Measurements from ENCODE around the gene CXCL11.
"Not testable (repeated sequence)": the region's sequence is repeated elsewhere in the genome, so short reads cannot be mapped to it uniquely, and the experiment has no call there.

The CXCL11 gene

GRCh38 chr4:76035799-76036380, at the start of gene CXCL11:
CXCL11 (minus strand) TSS chr4:76036070; CDS start chr4:76035987, 83 bp downstream.
- peak; percentile 24 for DNase-seq (ENCODE audit: low spot score)

DNA sequence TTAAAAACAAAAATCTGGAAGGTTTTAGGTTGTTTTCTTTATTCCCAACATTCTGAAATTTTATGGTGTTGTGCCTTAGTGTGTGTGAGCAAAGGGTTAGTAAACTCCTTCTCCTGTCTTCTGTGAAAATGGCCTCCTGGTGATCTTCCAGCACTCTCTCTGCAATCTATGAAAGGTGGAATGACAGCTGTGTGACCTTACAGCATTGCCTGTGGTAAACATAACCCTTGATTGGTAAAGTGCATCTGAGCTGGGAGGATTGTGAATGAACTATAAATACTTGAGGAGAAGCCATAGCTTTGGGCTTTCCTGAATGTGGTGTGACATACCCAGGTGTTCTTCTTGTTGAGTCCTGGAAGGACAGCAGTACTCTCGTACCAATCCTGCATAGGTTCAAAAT, 48.7 kb upstream of the CXCL11 start:
- no peak for DNase-seq (ENCODE audit: low spot score)

GRCh38 chr4:76083386-76083988, 47.6 kb upstream of the CXCL11 start:
- DNase-seq (ENCODE audit: low spot score) = no peak

DNA sequence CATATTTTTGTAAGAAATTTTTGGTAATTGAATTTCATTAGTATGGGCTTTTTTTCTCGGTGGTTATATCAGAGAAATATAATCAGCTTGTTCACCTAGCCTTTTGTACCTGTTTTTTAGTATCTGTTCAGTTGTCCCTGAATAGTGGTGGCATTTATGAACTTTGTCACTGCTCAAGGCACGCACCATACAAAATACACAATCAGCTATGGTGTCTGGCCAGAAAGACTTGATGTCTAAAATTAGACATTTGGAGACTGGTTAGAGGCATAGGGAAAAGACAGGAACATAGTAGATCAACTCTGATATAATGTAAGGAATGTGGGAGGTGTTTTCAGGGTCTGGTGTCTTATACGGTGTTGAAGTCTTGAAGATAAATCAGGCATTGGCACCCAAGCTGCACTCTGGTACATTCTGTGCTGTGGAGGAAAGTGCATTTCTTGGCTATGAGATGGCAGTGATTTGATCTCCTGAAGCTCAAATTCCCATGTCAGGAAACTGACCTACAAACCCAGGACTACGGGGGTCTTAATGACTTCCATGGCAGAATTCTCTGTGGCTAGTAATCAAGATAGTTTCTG, 42.3 kb upstream of the CXCL11 start:
- no peak for DNase-seq (ENCODE audit: low spot score)

GRCh38 chr4:76074993-76075600, 39.2 kb upstream of the CXCL11 start:
- DNase-seq (ENCODE audit: low spot score) = no peak

GRCh38 chr4:76074468-76074867, 38.6 kb upstream of the CXCL11 start, which contains the start of gene ART3:
ART3 (plus strand) TSS chr4:76074709; CDS start chr4:76075890, 1,181 bp downstream.
- DNase-seq (ENCODE audit: low spot score) = no peak

GRCh38 chr4:76072760-76073159, 36.9 kb upstream of the CXCL11 start:
- DNase-seq (ENCODE audit: low spot score) = no peak

GRCh38 chr4:76067652-76068286, 31.9 kb upstream of the CXCL11 start:
- peak; percentile 83 for DNase-seq (ENCODE audit: low spot score)

DNA sequence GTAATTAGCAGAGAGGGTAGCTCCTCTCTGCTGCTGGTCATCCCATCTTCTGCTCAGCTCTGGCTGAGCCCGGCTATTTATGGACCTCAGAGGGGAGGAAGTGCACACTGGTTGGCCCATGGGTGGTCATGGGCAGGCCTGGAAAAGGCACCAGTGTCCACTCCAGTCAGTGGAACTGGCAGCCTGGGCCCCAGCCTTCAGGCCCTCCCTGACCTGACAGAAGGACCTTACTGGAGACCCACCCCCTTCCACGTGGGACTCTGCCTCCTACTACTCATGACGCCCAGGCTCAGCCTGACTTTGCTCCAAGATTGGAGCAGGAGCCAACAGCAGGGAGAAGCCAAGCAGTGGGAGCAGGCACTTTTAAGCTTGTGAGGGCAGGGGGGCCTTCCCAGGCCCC, 30.7 kb upstream of the CXCL11 start:
- no peak for DNase-seq (ENCODE audit: low spot score)

DNA sequence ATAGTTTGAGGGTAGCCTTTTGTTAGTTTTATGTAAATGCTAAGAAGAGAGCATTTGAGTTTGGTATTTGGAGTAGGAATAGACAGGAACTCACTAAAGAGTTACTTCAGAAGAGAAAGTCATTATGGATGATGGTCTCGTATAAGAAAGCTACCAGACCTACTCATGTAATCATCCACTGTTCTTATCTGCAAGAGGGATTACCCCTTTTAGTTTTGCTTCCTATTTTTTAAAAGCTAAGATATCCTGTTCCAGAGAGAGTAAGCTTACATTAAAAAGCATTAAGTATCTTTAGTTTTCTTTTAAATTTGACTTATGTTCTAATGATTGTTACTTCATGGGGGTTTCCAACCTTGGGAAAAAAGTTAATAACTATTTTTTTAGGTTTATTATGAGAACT, 26.1 kb upstream of the CXCL11 start:
- DNase-seq (ENCODE audit: low spot score) = no peak

DNA sequence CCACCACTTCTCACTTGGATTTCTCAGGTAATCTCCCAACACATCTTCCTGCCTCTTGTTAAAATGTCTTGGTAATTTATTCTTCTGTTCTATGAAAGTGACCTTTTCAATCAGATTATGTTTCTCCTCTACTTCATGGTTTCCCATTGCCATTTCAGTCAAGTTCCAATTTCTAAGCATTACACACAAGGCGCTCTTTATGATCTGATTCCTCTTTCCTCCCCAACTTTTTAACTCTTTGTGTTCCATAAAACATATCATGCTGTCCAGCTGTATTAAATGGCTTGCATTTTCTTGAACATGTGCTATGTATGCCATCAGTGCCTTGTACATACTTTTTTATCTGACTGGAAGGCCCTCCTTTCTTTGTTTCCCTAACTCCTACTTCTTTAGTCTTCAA, 25.6 kb upstream of the CXCL11 start:
- no peak for DNase-seq (ENCODE audit: low spot score)

- no peak for DNase-seq (ENCODE audit: low spot score)
These were observed 24.6 kb upstream of the CXCL11 start for GRCh38 chr4:76060506-76060905.

DNA sequence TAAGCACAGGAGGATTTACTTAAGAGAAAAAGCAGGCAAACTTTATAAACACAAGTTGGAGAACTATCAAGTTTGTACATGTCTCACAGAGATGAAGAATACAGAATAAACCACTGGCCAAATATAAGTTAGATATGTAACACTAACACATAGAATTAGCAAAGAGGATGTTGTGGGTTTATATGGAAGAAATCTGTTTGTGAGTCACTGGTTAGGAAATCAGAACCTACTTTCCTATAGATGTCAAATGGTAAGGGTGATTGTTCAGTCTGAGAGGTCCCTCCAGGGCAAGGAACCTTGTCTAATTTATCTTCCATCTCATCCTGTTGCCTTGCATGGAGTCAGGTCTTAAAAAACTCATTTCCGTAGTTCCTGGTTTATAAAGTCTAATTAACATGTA, 23.9 kb upstream of the CXCL11 start:
- no peak for DNase-seq (ENCODE audit: low spot score)

DNA sequence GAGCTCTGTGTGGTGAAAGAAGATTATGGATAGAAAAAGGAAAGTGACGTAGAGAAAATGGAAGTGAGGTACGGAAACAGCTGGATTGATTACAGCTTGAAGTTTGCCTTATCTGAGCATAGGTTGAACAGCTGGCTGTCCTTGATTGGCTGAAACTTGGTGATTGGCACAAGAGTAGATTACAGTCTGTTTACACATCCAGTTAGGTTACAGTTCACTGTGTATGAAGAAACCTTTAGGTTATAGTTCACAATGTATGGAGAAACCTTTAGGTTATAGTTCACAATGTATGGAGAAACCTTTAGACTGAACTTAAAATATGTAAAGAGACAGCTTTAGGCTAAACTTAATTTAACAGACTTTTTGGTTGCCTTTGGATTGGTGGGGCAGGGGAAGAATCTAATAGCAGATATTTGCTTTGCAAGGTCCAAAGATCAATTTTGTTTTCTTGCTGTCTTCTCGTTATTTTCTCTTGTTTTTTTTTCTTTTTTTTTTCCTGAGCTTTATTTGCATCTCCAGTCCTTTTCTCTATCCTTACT, 23.1 kb upstream of the CXCL11 start:
- DNase-seq (ENCODE audit: low spot score) = no peak

DNA sequence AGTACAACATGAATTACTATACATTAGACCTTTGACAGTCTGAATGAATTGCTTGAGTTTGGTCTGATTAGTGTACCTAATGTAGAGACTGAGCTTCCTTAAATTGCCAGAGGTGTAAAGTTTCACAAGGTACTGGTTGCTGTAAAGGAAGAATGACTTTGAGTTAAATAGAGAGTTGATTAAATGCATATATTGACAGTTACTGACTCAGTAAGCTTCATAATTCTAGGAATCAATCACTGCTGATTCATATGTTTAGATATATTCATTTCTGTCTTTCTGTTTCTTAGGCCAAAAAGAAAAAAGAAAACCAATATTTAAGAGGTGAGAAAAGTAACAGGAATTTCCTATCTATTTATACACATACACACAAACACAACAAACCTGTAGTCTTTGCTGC, 22.4 kb upstream of the CXCL11 start:
- no peak for DNase-seq (ENCODE audit: low spot score)

- no peak for DNase-seq (ENCODE audit: low spot score)
These were observed 19.6 kb upstream of the CXCL11 start for GRCh38 chr4:76055421-76055820.

DNA sequence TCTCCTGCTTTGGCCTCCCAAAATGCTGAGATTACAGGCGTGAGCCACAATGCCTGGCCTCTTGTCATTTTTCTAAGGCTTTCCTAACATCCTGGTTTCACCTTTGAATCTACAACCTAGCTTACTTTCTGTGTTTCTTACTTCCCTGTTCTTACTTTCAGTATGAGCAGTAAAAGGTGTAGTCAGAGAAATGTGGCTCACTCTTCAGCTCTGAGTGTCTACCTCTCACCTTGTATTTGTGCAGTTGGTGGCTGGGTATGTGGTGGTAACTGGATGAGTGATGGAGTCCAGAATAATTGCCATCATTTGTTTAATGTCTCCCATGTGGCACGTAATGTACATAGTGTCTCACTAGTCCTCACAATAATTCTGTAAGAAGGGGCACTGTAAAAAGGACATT, 19.1 kb upstream of the CXCL11 start:
- DNase-seq (ENCODE audit: low spot score) = peak; percentile 19

- no peak for DNase-seq (ENCODE audit: low spot score)
These were observed 17.9 kb upstream of the CXCL11 start for GRCh38 chr4:76053730-76054129.

DNA sequence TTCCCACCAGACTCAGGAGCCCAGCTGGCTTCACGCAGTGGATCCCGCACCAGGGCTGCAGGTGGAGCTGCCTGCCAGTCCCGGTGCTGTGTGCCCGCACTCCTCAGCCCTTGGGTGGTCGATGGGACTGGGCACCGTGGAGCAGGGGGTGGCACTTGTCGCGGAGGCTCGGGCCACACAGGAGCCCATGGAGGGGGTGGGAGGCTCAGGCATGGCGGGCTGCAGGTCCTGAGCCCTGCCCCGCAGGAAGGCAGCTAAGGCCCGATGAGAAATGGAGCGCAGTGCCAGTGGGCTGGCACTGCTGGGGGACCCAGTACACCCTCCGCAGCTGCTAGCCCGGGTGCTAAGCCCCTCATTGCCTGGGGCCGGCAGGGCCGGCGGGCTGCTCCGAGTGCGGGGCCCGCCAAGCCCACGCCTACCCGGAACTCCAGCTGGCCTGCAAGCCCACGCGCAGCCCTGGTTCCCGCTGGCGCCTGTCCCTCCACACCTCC, 14.7 kb upstream of the CXCL11 start:
- DNase-seq (ENCODE audit: low spot score) = not testable (repeated sequence)

DNA sequence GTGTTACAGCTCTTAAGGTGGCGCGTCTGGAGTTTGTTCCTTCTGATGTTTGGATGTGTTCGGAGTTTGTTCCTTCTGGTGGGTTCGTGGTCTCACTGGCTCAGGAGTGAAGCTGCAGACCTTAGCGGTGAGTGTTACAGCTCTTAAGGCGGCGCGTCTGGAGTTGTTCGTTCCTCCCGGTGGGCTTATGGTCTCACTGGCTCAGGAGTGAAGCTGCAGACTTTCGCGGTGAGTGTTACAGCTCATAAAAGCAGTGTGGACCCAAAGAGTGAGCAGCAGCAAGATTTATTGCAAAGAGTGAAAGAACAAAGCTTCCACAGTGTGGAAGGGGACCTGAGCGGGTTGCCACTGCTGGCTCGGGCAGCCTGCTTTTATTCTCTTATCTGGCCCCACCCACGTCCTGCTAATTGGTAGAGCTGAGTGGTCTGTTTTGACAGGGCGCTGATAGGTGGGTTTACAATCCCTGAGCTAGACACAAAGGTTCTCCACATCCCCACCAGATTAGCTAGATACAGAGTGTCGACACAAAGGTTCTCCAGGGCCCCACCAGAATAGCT, 14.1 kb upstream of the CXCL11 start:
- DNase-seq (ENCODE audit: low spot score) = not testable (repeated sequence)

DNA sequence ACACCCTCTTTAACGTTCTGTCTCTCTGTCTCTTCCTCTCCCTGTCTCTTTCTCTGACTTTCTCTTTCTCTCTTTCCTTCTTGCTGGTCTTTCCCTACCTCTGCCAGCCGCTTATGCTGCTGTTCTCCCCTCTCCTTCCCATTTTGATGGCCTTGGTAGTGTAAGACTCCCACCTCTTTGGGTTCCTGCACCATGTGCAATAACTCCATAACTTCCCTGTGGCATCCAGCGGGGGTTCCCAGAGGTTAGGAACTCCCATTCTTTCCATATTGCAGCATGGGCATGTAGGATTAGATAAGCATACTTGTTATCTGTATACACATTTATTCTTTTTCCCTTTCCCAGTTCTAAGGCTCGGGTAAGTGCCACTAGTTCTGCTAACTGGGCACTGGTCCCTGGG, 8.8 kb upstream of the CXCL11 start:
- not testable (repeated sequence) for DNase-seq (ENCODE audit: low spot score)

DNA sequence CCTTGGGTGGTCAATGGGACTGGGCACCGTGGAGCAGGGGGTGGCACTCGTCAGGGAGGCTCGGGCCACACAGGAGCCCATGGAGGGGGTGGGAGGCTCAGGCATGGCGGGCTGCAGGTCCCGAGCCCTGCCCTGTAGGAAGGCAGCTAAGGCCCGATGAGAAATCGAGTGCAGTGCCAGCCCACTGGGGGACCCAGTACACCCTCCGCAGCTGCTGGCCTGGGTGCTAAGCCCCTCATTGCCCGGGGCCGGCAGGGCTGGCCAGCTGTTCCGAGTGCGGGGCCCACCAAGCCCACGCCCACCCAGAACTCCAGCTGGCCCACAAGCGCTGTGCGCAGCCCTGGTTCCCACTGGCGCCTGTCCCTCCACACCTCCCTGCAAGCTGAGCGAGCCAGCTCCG, 7.4 kb upstream of the CXCL11 start:
- DNase-seq (ENCODE audit: low spot score) = not testable (repeated sequence)

Measured in NAMALWA (cell line).